ENCODE data around the gene PTF1A.

- TF ChIP-seq NFRKB (IDR thresholded peaks at IDR 0.05) (no peak), FOXM1 (IDR thresholded peaks at IDR 0.05; ENCODE audit: borderline replicate concordance) (no peak), BHLHE40 (IDR thresholded peaks at IDR 0.05; ENCODE audit: borderline replicate concordance) (no peak), SP1 (IDR thresholded peaks at IDR 0.05) (no peak), SUZ12 (IDR thresholded peaks at IDR 0.05) (no peak), ARNT (IDR thresholded peaks at IDR 0.05) (no peak)
Observed at GRCh38 chr10:23196915-23197314, 4.8 kb downstream of the PTF1A start.

Data from HEK293T (cell line).